Nasal cavity respiratory epithelium epithelial cell of viscerocranial mucosa (primary cell): ENCODE data around the gene NPVF. TPM values are rescaled to one million over a fixed set of nuclear protein-coding genes. Genes with fewer than 3 reads are reported as not detected.

Experiments
- total RNA-seq: library from RNA; depleted of rRNA; stranded (reverse); fragments of >200 nt; gene quantifications from 2 replicates; pipeline ENCODE4 v1.2.3, GENCODE V29; 2014

NPVF gene, protein sequence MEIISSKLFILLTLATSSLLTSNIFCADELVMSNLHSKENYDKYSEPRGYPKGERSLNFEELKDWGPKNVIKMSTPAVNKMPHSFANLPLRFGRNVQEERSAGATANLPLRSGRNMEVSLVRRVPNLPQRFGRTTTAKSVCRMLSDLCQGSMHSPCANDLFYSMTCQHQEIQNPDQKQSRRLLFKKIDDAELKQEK
- not detected in 2 replicates for total RNA-seq

GRCh38 chr7:25228386-25228785 is at the start of gene NPVF:
NPVF (minus strand) TSS chr7:25228486; CDS start chr7:25228439, 47 bp downstream.

Other genes starting within 250 kb of the NPVF start
- gene OSBPL3, start 248.3 kb downstream of the NPVF start, total RNA-seq = 23.9 and 55.9 TPM in 2 replicates
- 87.8 and 110 TPM in 2 replicates for gene CYCS, start 103.2 kb downstream of the NPVF start, total RNA-seq